GM18858 (cell line): ENCODE measurements around the gene HLA-G.
"Not testable (repeated sequence)": the region's sequence is repeated elsewhere in the genome, so short reads cannot be mapped to it uniquely, and the experiment has no call there.

Experiments
- ATAC-seq: cut with Tn5 transposase; IDR thresholded peaks from one replicate; pipeline ENCODE4 v1.9.1; 2021; ENCODE audit not compliant: unreplicated experiment

The HLA-G gene

DNA sequence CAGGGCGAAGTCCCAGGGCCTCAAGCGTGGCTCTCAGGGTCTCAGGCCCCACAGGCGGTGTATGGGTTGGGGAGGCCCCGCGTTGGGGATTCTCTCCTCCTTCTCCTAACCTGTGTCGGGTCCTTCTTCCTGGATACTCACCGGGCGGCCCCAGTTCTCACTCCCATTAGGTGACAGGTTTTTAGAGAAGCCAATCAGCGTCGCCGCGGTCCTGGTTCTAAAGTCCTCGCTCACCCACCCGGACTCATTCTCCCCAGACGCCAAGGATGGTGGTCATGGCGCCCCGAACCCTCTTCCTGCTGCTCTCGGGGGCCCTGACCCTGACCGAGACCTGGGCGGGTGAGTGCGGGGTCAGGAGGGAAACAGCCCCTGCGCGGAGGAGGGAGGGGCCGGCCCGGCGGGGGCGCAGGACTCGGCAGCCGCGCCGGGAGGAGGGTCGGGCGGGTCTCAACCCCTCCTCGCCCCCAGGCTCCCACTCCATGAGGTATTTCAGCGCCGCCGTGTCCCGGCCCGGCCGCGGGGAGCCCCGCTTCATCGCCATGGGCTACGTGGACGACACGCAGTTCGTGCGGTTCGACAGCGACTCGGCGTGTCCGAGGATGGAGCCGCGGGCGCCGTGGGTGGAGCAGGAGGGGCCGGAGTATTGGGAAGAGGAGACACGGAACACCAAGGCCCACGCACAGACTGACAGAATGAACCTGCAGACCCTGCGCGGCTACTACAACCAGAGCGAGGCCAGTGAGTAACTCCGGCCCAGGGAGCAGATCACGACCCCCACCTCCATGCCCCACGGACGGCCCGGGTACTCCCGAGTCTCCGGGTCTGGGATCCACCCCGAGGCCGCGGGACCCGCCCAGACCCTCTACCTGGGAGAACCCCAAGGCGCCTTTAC lies at the start of gene HLA-G:
Gene HLA-G (plus strand): TSS at position 247 of the 892 bp plus-strand sequence. CDS start 20 bp downstream, at position 267.
- ATAC-seq = no peak

DNA sequence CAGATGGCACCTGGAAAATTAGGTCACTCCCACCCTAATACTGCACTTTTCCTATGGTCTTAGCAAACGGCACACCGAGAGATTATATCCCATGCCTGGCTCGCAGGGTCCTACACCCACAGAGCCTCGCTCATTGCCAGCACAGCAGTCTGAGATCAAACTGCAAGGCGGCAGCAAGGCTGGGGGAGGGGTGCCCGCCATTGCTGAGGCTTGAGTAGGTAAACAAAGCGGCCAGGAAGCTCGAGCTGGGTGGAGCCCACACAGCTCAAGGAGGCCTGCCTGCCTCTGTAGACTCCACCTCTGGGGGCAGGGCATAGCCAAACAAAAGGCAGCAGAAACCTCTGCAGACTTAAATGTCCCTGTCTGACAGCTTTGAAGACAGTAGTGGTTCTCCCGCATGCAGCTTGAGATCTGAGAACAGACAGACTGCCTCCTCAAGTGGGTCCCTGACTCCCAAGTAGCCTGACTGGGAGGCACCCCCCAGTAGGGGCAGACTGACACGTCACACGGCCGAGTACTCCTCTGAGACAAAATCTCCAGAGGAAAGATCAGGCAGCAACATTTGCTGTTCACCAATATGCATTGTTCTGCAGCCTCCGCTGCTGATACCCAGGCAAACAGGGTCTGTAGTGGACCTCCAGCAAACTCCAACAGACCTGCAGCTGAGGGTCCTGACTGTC lies 47.5 kb upstream of the HLA-G start:
- not testable (repeated sequence) for ATAC-seq

DNA sequence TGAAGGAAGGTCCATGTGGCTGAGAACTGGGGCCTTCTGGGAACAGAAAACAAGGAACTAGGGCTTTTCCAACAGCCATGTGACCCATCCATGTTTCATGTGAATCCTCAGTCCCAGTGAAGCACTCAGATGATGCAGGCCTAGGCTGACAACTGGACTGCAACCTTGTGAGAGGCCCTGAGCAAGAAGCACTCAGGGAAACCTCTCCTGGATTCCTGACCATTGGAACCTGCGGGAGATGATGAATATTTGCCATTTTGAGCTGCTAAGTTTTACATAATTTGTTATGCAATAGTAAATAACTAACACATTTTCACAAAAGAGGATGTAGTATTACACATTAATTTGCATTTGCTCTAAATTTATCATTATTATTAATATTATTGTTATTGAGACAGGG lies 38.4 kb upstream of the HLA-G start:
- no peak for ATAC-seq

DNA sequence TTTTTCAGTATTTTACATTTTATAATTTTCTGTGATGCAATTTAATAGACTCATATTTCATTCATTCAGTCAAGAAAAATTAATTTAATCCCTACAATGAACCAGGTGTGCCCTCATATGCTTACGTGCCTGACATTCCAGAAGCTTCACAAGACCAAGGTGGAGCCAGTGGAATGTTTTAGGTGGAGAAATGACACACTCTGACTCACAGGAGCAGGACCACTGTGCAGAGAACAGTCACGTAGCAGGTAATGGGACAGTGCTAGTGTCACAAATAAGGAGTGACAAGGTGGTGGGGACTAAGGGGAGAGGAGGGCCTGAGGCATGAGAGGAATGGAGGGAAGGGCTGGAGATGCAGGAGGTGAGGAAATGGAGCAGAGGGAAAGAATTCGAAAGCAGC lies 37.0 kb upstream of the HLA-G start:
- no peak for ATAC-seq

DNA sequence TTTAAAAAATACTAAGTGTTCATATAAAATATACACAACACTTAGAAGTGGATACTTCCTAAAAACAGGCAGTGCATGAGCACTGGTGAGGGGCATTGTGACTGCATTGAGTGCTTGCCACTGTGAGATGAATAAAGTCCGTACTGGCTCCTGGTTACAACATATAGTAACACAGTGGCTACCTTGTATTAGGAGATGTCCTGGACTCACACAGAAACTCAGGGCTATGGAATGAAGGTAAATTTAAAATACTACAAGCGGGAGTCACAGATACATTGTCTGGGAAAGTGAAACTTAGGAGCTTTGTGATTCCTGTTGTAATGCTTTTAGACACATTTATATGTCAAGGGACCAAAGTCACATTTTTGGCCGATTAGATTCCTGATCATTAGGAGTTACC lies 36.5 kb upstream of the HLA-G start:
- ATAC-seq = no peak

DNA sequence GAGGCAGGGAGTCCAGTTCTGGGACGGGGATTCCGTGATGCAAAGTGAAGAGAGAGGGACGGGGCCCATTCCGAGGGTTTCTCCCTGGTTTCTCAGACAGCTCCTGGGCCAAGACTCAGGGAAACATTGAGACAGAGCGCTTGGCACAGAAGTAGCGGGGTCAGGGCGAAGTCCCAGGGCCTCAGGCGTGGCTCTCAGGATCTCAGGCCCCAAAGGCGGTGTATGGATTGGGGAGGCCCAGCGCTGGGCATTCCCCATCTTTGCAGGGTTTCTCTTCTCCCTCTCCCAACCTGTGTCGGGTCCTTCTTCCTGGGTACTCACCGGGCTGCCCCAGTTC lies 35.9 kb upstream of the HLA-G start:
- no peak for ATAC-seq

DNA sequence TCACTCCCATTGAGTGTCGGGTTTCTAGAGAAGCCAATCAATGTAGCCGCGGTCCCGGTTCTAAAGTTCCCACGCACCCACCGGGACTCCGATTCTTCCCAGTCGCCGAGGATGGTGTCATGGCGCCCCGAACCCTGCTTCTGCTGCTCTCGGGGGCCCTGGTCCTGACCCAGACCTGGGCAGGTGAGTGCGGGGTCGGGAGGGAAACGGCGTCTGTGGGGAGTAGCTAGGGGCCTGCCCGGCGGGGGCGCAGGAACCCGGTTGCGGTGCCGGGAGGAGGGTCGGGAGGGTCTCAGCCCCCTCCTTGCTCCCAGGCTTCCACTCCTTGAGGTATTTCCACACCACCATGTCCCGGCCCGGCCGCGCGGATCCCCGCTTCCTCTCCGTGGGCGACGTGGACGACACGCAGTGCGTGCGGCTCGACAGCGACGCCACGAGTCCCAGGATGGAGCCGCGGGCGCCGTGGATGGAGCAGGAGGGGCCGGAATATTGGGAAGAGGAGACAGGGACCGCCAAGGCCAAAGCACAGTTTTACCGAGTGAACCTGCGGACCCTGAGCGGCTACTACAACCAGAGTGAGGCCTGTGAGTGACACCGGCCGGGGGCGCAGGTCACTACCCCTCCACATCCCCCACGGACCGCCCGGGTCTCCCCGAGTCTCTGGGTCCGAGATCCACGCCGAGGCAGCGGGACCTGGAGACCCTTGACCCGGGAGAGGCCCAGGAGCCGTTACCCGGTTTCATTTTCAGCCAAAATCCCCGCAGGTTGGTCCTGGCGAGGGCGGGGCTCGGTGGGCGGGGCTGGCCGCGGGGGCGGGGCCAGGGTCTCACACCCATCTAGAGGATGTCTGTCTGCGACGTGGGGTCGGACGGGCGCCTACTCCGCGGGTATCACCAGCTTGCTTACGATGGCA lies 35.2 kb upstream of the HLA-G start:
- ATAC-seq = no peak

DNA sequence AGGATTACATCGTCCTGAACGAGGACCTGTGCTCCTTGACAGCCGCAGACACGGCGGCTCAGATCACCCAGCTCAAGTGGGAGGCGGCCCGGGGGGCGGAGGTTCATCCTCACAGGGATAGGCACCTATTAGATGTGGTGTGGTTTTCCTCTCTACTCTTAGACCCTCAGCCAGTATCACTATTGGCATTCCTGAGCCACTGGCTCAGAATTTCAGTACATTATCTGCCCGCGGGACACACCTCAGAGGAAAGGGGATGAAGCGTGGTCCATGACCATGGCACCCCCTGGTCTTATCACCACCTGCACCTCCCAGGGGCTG lies 34.6 kb upstream of the HLA-G start:
- no peak for ATAC-seq

DNA sequence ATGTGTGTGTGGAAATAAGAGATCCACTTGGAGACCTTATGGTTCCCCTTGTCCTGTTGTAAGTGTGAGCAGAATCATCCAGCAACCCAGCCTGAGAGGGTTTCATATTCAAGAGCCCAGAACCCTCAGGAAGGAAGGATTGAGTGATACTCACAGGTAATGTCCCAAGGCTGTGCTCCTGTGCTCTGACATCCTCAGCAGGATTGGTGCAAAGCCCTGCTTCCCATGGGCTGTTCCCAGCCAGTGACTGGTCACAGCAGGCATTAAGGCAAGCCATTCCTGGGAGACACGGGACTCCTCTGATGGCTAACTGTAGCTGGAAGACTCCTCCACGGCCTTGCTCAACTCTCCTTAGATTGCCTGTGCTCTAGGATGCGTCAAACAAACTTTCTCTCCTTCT lies 33.8 kb upstream of the HLA-G start:
- no peak for ATAC-seq

DNA sequence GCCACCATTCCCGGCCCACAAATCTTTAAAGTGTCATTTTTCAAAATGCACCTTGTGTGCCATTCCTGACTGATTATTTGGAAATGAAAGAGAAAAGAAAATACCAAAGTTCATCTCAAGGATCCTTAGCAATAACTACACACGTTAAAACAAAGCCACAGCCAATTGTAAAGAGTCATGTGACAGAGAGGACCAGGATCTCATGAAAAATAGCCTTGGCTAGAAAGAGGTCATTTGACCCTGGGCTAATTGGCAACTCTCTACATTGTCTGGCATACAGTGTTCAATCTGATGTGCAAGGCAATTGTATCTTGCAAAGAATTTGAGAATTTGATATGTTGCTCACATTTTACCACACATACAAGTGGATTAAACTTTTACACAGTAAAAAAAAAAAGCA lies 31.6 kb upstream of the HLA-G start:
- ATAC-seq = no peak

DNA sequence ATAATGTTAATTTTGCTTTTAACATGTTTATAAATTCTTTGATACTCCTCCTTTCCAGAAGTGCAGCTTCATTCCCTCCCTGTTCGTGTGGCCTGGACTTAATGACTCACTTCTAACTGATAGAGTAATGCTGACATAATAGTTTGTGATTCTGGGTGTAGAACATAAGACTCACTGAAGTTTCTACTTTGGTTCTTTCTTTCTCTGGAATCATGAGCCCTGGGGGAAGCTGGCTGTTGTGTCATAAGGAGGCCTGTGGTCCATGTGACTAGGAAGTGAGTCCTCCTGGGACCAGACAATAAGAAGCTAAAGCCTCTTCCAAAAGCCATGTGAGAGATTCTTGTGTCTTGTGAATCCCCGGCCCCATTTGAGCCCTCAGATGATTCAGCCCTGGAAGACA lies 30.5 kb upstream of the HLA-G start:
- no peak for ATAC-seq

DNA sequence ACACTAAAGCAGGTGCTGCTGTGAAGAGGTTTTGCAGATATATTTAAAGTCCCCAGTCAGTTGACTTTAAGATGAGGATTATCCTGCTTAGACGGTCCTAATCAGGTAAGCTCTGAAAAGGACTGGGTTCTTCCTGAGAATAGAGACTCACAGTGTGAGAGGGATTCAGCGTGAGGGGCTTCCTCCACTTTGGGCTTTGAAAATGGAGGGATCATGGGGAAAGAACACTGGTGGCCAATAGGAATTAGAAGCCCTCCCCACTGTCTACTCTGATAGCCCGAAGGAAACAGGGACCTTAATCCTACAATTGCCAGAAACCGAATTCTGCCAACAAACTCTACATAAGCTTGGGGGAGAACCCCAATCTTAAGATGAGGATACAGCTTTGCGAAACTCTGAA lies 29.7 kb upstream of the HLA-G start:
- ATAC-seq = no peak

DNA sequence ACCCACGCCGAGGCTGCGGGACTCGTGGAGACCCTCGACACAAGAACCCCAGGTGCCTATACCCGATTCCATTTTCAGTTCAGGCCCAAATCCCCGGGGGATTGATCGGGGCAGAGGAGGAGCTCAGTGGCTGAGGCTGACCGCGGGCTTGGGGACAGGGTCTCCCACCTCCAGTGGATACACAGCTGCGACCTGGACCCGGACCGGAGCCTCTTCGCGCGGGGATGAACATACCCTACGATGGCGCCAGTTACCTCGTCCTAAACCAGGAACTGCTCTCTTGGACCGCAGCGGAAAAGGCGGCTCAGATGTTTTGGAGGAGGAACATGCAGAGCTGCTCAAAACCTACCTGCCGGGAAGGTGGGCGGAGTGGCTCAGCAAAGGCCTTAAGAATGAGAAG lies 27.4 kb upstream of the HLA-G start:
- ATAC-seq = no peak

DNA sequence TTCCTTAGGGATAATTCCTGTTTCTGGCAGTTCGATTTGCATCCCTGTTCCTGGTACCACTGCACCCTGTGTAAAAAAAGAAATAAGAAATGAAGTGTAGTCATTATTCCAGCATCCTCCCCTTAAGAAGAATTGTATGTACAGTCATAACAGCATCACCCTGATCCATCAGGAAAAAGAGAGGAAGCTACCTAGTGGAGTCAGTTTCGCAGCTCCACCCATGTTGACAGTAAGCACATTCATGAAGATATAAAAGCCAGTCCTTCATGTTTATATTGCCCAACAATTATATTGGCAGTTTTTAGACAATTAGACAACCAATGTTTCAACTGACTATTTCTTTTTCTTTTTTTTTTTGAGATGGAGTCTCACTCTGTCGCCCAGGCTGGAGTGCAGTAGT lies 21.2 kb upstream of the HLA-G start:
- ATAC-seq = no peak

DNA sequence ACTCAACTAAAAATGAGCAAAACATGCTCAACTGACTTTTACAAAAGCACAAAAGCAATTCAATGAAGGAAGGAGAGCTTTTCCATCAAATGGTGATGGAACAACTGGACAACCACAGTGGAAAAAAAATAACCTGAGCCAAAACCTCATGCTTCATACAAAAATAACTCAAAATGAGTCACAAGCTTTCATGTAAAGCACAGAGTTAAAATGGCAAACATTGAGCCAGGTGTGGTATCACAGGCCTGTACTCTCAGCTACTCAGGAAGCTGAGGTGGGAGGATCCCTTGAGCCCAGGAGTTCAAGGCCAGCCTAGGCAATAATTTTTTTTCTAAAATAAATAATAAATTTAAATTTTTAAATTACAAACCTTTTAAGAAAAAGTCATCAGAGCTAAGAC lies 18.4 kb upstream of the HLA-G start:
- no peak for ATAC-seq

DNA sequence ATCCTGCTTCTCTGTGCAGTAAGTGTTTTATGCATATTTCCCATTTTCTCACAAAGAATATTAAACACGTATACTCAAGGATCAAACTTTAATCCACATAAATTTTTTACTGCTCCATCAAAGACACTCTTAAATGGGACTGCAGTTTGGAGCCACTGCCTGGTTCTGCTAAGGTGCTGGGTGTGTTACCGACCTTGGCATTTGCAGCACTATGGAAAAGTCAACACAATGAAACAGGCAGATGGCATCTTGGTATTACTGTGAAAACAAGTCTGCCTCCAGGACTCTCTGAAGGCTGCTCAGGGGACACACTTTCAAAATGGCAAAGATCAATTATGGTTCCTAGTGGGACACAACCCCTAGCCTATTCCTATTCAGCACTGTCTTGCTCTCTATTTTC lies 17.3 kb upstream of the HLA-G start:
- ATAC-seq = no peak

DNA sequence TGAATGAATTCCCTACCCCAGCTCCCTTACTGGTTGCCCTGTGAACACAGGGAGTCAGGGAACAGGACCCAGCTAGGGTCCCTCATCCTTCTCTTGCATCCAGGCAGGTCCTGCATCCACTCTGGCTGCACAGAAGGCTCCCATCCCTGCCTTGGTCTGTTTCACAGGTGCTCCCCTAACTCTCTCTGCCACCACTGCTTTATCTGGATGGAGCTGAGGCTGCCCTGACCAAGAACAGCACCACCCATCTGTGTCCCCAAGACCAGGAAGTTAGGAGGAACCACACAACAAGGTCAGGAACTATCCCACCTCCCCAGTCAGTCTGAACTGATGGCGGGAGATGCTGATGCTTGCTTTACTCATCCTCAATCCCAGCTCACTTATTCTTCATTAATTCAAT lies 16.2 kb upstream of the HLA-G start:
- no peak for ATAC-seq

DNA sequence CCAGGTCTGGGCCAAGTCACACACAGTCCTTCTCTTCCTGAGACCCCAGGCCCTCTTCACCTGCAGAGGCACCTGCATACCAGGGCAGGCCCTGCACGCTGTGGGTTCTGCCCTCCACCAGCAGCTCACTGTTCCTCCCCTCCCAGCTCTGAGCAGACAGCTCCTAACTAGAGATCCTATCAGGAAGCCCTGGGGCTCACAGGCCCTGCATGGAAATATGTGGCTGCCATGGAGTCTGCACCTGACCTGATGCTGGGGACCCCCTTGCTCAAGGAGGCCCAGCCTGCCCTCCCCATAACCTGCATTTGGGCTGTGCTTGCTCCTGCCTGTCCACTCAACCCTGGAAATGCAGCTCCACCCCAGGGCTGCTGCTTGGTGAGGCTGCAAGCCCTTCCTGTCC lies 14.6 kb upstream of the HLA-G start:
- no peak for ATAC-seq

DNA sequence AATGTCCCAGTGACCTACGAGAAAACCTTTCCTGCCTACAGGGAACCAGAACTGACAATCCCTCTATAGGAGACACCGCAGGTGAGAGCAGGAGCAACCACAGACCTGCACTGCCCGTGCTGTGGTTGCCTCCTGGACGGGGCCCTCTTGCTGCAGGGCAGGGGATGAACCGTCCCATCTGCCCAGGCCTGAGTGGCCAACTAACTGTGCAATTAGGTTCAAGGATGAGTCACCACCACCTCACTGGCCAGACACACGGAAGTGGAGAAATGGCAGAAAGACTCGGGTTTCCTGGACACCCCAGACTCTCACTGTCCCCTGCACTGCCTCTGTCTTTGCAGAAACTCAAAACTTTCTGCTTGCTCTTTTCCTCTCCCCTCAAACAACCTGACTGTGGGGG lies 13.8 kb upstream of the HLA-G start:
- no peak for ATAC-seq

DNA sequence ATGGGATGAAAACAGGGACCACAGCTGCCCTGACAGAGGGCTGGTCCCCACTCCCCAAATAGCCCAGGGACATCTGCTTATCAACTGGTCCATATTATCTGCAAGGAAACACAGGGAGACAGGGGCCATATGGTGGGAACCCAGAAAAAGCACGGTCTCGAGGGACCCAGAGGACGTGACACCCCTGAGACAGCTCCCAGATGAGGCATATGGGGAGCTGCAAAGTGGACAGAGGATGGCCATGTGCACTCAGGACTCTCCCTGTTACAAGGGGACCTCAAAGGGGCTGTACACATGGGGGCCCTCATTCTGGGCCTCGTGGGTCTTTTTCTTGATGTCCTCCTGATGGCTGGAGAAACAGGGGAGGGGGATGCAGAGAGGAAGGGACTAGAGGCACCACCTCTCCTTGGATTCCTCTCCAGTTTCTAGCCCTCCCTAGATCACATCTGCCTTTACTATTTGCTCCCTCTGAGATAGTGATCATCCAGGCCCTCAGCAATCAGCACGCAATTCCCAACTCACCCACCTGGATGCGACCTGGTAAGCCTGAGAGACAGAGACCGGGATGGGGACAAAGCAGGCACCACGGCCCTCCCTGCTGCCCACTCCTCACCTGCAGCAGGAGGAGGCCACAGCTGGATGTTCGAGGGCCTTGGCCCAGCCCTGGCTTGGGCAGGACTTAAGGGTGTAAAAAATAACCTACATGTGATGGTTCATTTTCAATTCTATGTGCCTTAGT lies 13.1 kb upstream of the HLA-G start:
- ATAC-seq = no peak

DNA sequence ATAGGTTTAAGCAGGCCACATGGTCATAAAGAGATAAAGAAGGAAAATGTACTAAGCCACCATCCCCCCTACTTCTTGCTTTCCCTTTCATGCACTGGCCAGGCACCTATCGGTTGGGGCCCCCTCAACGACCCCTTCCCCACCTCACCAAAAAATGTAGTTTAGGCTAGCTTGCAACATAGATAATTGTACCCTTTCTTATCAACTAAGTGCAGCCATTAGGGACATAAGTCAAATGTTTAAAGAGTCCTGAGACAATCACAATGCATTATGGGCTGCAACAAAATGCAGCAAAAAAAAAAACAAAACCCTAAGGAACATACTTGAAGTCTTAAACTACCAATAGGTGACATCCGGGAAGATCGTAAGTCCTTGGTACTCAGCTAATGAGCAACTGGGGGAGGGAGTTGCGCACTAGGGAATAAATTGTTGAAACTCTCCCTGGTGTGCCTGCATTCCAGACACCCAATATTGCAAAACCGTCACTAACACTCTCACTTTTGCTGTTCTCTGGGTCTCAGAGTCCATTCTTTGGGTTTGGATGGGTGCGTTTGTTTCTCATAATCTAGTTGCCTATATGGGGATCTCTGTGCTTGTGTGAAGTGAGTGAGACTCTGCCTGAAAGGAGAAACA lies 12.4 kb upstream of the HLA-G start:
- ATAC-seq = no peak
